ENCODE results near the gene LRRC28. TPM values are rescaled to one million over a fixed set of nuclear protein-coding genes. Genes with fewer than 3 reads are reported as not detected.

LRRC28 gene
- total RNA-seq, 4 donors from 2014 or later, result 56.5 to 82.7 (median 64.2) TPM

GRCh38 chr15:99331381-99331780 is 80.1 kb downstream of the LRRC28 start:
- in situ Hi-C loops (cut with MboI; ENCODE audit: low pct_ligation_motif_present in 1 of 4, low pct_unique_long_range_greater_than_20kb in 1 of 4, low sequenced_read_pairs in 3 of 4), result no loop called here
- Histone ChIP-seq H3K4me3 (no peak overlapping the region), H3K27ac (no peak overlapping the region), H3K4me1 (no peaks in the 10 kb centered on the region), H3K27me3 (no peaks in the 10 kb centered on the region), H3K36me3 (no peaks in the 10 kb centered on the region), H3K9me3 (no peaks in the 10 kb centered on the region)
- WGBS, 2 donors (ENCODE audit: low coverage in 1 of 2), result 87 to 94% methylated on average over 2 of the region's 2 CpGs
- no peak for DNase-seq
- TF ChIP-seq EP300 (IDR thresholded peaks at IDR 0.05; ENCODE audit: low read depth), result no peak
- intact Hi-C loops (cut with DNase I; ENCODE audit: low total_unique reads), result no loop called here

- TF ChIP-seq POLR2AphosphoS5 (IDR thresholded peaks at IDR 0.05) (no peak), EP300 (IDR thresholded peaks at IDR 0.05; ENCODE audit: low read depth) (no peak), CTCF (IDR thresholded peaks at IDR 0.05) (no peak), POLR2A (IDR thresholded peaks at IDR 0.05) (no peak)
- intact Hi-C loops (cut with DNase I; ENCODE audit: low total_unique reads), result no loop called here
- H3K9me3 ChIP-seq, result no peaks in the 10 kb centered on the region
- no peak overlapping the region for H3K4me3 ChIP-seq
- H3K4me1 ChIP-seq, result no peaks in the 10 kb centered on the region
- in situ Hi-C loops (cut with MboI; ENCODE audit: low pct_ligation_motif_present in 1 of 4, low pct_unique_long_range_greater_than_20kb in 1 of 4, low sequenced_read_pairs in 3 of 4), result no loop called here
- H3K36me3 ChIP-seq, result no peaks in the 10 kb centered on the region
- DNase-seq, result no peak
- no peak overlapping the region for H3K27ac ChIP-seq
- H3K27me3 ChIP-seq, result no peaks in the 10 kb centered on the region
Measured at GRCh38 chr15:99333413-99333812, 82.1 kb downstream of the LRRC28 start.

- in situ Hi-C loops (cut with MboI; ENCODE audit: low pct_ligation_motif_present in 1 of 4, low pct_unique_long_range_greater_than_20kb in 1 of 4, low sequenced_read_pairs in 3 of 4) (no loop called here), intact Hi-C loops (cut with DNase I; ENCODE audit: low total_unique reads) (no loop called here)
- no peaks in the 10 kb centered on the region for H3K27me3 ChIP-seq
Measured at GRCh38 chr15:99333981-99334380, 82.7 kb downstream of the LRRC28 start.

GRCh38 chr15:99335508-99335907 is 84.2 kb downstream of the LRRC28 start:
- in situ Hi-C loops (cut with MboI; ENCODE audit: low pct_ligation_motif_present in 1 of 4, low pct_unique_long_range_greater_than_20kb in 1 of 4, low sequenced_read_pairs in 3 of 4), result no loop called here
- Histone ChIP-seq H3K4me3 (no peak overlapping the region), H3K27me3 (no peaks in the 10 kb centered on the region), H3K4me1 (no peaks in the 10 kb centered on the region), H3K36me3 (no peaks in the 10 kb centered on the region), H3K9me3 (no peaks in the 10 kb centered on the region), H3K27ac (no peak overlapping the region)
- intact Hi-C loops (cut with DNase I; ENCODE audit: low total_unique reads), result no loop called here
- TF ChIP-seq CTCF (IDR thresholded peaks at IDR 0.05) (no peak), POLR2AphosphoS5 (IDR thresholded peaks at IDR 0.05) (no peak), POLR2A (IDR thresholded peaks at IDR 0.05) (no peak), EP300 (IDR thresholded peaks at IDR 0.05; ENCODE audit: low read depth) (no peak)
- no peak for DNase-seq

More at GRCh38 chr15:99333981-99334380, 82.7 kb downstream of the LRRC28 start:
- no peaks in the 10 kb centered on the region for H3K9me3 ChIP-seq
- 84% methylated on average over 8 of the region's 8 CpGs for WGBS, 2 donors (ENCODE audit: low coverage in 1 of 2)
- no peak for TF ChIP-seq EP300 (IDR thresholded peaks at IDR 0.05; ENCODE audit: low read depth)
- TF ChIP-seq POLR2AphosphoS5 (IDR thresholded peaks at IDR 0.05), result no peak
- no peak for TF ChIP-seq POLR2A (IDR thresholded peaks at IDR 0.05)
- no peak for TF ChIP-seq CTCF (IDR thresholded peaks at IDR 0.05)
- no peak overlapping the region for H3K27ac ChIP-seq
- DNase-seq, result no peak
- no peaks in the 10 kb centered on the region for H3K36me3 ChIP-seq
- no peak overlapping the region for H3K4me3 ChIP-seq
- H3K4me1 ChIP-seq, result no peaks in the 10 kb centered on the region

- 100% methylated on average over 1 of the region's 1 CpG; no CpG with 5 or more reads in 1 of the 2 donors for WGBS, 2 donors (ENCODE audit: low coverage in 1 of 2)
- Histone ChIP-seq H3K36me3 (no peaks in the 10 kb centered on the region), H3K9me3 (no peaks in the 10 kb centered on the region), H3K4me3 (no peak overlapping the region), H3K27ac (no peak overlapping the region), H3K4me1 (no peaks in the 10 kb centered on the region), H3K27me3 (no peaks in the 10 kb centered on the region)
- in situ Hi-C loops (cut with MboI; ENCODE audit: low pct_ligation_motif_present in 1 of 4, low pct_unique_long_range_greater_than_20kb in 1 of 4, low sequenced_read_pairs in 3 of 4) (no loop called here), intact Hi-C loops (cut with DNase I; ENCODE audit: low total_unique reads) (no loop called here)
- TF ChIP-seq EP300 (IDR thresholded peaks at IDR 0.05; ENCODE audit: low read depth) (no peak), POLR2A (IDR thresholded peaks at IDR 0.05) (no peak), POLR2AphosphoS5 (IDR thresholded peaks at IDR 0.05) (no peak), CTCF (IDR thresholded peaks at IDR 0.05) (no peak)
- no peak for DNase-seq
Measured at GRCh38 chr15:99336794-99337193, 85.5 kb downstream of the LRRC28 start.
